Raji (cell line): ENCODE results near the gene POU2F1.

ENCODE experiments used
- POLR2A ChIP-seq: IDR thresholded peaks from 2 replicates; pipeline ENCODE4 v1.6.1; 2011; ENCODE audit warnings: low read depth, low read length, control low read depth; ENCODE audit not compliant: insufficient read depth

The POU2F1 gene

GRCh38 chr1:167220537-167221125, at the start of gene POU2F1:
TSS of gene POU2F1 (plus strand) at chr1:167220886. CDS start at chr1:167220898, 12 bp downstream.
- TF ChIP-seq POLR2A, result no peak; the same call in 1 of the 2 replicates

- no peak for TF ChIP-seq POLR2A
Observed at GRCh38 chr1:167171286-167171929, 49.3 kb upstream of the POU2F1 start.

GRCh38 chr1:167173516-167174184, 47.0 kb upstream of the POU2F1 start:
- no peak for TF ChIP-seq POLR2A

DNA sequence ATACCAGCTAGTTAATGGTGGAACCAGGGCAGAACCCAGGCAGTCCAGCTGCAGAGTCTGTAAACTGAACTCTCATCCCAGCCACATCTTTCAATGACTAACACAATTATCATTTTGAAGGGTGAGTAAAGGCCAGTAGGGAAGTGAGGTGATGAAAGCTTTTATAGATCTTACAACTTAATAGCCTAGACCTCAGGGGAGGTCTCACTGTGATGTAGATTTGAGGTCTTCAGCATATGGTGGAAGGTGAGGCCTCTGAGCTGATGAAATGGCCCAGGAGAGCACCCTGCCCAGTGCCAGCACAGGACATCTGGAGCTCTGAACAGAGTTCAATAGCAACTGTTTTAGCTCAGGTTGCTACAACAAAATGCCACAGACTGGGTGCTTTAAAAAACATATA, 44.8 kb upstream of the POU2F1 start:
- TF ChIP-seq POLR2A, result no peak

DNA sequence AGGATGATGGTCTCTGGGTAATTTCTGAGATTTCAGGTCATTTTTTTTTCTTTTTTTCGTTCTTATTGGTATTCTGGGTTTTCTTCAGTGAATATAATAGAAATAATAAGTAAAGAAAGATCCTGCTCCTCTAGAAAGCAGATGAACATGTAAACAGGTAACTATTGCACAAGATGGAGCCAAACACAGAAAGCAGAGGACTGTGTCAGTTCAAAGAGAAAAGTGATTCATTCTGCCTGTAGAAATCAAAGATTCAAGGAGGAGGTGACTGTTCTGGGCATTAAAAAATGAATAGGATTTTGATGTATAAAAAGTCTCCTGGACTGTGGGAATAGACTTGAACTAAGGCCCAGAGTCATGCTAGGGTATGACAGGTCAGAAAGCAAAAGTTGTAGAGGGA, 41.9 kb upstream of the POU2F1 start:
- TF ChIP-seq POLR2A, result no peak

DNA sequence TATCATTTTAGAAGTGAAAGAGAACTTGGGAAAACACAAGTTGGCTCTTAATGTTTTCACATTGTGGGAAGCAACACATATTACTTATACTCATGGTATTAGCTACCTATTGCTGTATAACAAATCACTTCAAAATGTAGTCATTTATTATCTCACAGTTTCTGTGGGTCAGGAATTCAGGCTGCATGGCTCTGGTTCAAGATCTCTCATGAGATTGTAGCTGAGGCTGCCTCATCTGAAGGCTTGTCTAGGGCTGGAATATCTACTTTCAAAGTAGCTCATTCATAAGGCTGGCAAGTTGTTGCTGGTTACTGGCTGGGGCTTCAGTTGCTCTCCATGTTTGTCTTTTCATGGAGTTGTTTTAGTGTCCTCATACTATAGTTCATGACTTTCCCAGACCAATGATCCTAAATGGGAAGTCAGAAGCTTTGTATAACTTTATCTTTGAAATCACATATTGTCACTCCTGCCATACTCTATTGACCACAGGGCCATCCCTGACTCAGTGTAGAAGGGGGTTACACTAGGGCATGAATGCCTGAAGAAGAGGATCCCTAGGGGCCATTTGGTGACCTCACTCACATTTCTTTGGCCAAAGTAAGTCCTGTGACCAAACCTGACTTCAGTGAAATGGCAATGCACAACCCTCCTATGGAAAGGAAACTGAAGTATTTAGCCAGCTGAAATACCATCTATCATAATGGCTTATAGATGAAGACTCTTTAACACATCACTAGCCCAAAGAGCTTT, 37.9 kb upstream of the POU2F1 start:
- TF ChIP-seq POLR2A, result no peak

DNA sequence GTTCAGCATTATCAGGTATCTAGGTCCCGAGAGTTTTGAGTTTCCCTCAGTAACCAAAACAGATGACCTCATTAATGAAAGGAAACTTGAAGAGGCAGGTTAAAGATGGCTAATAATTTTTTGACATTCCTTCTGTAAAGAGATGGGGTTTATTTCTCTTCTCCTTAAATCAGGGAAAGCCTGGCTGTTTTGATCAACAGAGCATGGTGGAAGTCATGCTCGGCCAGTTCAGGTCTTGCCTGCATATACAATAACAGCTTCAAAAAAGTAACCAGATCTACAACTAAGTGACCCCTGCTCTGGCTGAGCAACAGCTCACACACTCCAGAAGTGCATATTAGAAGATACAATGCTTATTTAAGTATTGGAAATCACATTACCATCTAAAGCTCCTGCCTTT, 36.6 kb upstream of the POU2F1 start:
- no peak for TF ChIP-seq POLR2A

- TF ChIP-seq POLR2A, result no peak
Observed at GRCh38 chr1:167185062-167185461, 35.6 kb upstream of the POU2F1 start.

GRCh38 chr1:167185974-167186657, 34.6 kb upstream of the POU2F1 start:
- no peak for TF ChIP-seq POLR2A

DNA sequence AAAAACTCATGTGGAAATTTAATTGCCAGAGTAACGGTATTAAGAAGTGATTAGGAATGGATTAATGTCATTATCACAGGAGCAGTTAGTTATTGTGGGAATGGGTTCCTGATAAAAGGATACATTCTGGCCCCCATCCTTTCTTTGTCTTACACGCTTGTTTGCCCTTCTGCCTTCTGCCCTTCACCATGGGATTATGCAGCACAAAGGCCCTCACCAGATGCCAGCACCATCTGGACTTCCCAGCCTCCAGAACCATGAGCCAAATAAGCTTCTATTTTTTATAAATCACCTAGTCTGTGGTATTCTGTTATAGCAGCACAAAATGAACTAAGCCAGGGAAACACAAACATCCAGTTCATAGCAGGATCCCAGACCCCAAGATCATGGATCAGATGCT, 33.9 kb upstream of the POU2F1 start:
- no peak for TF ChIP-seq POLR2A

DNA sequence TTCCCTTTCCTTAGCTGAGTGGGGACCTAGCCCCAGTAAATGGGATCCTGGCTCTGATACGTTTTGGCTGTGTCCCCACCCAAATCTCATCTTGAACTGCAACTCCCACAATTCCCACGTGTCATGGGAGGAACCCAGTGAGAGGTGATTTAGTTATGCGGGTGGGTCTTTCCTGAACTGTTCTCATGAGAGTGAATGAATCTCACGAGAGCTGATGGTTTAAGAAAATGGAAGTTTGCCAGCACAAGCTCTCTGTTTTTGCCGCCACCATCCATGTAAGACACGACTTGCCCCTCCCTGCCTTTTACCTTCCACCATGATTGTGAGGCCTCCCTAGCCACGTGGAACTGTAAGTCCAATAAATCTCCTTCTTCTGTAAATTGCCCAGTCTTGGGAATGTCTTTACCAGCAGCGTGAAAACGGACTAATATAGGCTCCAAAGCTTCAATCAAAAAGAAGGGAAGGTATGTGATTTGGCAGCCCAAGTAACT, 29.9 kb upstream of the POU2F1 start:
- no peak for TF ChIP-seq POLR2A

GRCh38 chr1:167191958-167192357, 28.7 kb upstream of the POU2F1 start:
- TF ChIP-seq POLR2A, result no peak

- TF ChIP-seq POLR2A, result no peak
Observed at GRCh38 chr1:167194182-167194581, 26.5 kb upstream of the POU2F1 start.

DNA sequence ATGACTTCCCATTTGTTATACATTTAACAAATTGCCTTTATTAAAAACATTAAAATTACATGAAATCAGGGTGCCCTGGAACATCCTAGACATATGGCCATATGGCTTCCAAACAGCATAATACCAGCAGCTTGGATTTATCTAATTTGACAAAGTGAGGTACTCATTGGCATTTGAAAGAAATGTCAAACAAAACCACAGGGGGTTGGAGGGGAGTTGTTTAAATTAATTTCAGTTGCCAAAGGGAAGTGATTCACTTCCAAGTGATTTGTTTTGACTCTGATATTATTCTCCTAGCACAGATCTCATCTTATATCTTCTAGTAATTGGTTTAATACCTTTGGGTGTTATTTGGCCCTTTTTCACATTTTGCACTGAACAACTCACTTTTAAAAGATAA, 24.5 kb upstream of the POU2F1 start:
- TF ChIP-seq POLR2A, result no peak

DNA sequence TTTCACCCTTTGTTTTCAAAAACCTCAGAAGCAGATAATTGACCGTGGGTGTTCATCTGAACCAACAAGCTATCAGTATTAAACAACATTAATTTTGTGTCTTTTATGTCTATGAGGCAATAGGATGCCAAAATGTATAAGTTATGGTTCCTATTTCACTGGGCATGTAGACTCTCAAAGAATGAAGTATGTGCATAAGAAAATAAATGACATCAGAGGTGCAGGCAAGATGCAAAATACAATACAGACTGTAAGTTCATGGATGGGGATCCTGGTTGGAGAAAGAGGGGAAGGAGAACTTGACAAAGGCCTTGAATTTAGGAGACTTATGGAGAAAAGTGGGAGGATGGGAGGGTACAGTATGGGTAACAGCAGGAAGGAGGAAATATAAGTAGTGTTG, 23.4 kb upstream of the POU2F1 start:
- no peak for TF ChIP-seq POLR2A

GRCh38 chr1:167197692-167198091, 23.0 kb upstream of the POU2F1 start:
- TF ChIP-seq POLR2A, result no peak
